SK-N-MC (cell line): ENCODE measurements around the gene APOL2.

Experiments used
- EZH2 ChIP-seq: fragments of 200-600 bp; sonication (generic); IDR thresholded peaks from one replicate; pipeline ENCODE4 v1.6.1; 2017; ENCODE audit warnings: antibody characterized with exemption
- FOXP2 ChIP-seq: optimal IDR thresholded peaks from 2 replicates; pipeline ENCODE3; 2011; ENCODE audit warnings: mild to moderate bottlenecking, moderate library complexity; ENCODE audit not compliant: insufficient read depth; ENCODE audit errors: extremely low read length, control extremely low read depth
- POLR2AphosphoS5 ChIP-seq: IDR thresholded peaks from 2 replicates; pipeline ENCODE4 v1.6.1; 2012; ENCODE audit warnings: mild to moderate bottlenecking, low read depth, low read length, borderline replicate concordance

- TF ChIP-seq POLR2AphosphoS5 (no peak), EZH2 (no peak), FOXP2 (no peak)
Observed at GRCh38 chr22:36274531-36274930, 35.2 kb upstream of the APOL2 start.
